ENCODE data around the gene PPP2R5D.

Gene PPP2R5D

DNA sequence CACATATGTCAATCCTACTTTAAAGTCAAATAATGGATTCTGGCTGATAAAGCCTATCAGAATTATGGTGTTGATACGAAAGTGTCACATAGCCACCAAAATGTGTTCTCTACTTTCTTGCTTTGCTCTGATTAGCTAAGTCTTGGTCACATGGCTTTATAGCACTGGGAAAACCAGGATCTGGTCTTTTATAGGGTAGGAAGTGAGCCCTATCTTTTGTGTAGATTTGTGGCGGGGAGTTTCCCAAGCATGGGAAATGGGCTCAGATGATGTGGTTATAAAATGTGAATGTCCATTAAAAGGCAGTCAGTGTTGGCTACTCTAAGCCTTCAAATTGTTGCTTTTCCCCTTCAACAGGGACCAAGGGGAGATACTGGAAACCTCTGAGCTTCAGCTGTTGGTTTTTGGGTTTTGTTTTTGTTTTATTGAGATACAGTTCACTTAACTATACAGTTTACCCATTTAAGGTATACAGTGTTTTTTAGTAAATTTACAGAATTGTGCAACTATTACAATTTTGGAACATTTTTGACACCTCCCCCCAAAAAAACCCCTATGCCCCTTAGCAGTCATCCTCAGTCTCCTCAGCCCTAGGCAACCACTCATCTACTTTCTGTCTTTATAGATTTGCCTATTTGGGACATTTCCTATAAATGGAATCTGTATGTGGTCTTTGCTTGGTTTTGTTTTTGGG lies 49.3 kb downstream of the PPP2R5D start:
- H3K4me3 ChIP-seq (ENCODE audit: low read depth, low read length) = no peak overlapping the region
- no peaks in the 10 kb centered on the region for H3K9me3 ChIP-seq (ENCODE audit: control insufficient read depth, low read length)
- no peaks in the 10 kb centered on the region for H3K4me1 ChIP-seq
- no peaks in the 10 kb centered on the region for H3K27me3 ChIP-seq (ENCODE audit: control insufficient read depth, insufficient read depth, low read length)
- no peak overlapping the region for H2AFZ ChIP-seq
- no peak overlapping the region for H3K27ac ChIP-seq
- no peak overlapping the region for H3K9ac ChIP-seq
- H3K36me3 ChIP-seq (ENCODE audit: control insufficient read depth, insufficient read depth, low read length) = no peaks in the 10 kb centered on the region
- TF ChIP-seq, protein P1, sequence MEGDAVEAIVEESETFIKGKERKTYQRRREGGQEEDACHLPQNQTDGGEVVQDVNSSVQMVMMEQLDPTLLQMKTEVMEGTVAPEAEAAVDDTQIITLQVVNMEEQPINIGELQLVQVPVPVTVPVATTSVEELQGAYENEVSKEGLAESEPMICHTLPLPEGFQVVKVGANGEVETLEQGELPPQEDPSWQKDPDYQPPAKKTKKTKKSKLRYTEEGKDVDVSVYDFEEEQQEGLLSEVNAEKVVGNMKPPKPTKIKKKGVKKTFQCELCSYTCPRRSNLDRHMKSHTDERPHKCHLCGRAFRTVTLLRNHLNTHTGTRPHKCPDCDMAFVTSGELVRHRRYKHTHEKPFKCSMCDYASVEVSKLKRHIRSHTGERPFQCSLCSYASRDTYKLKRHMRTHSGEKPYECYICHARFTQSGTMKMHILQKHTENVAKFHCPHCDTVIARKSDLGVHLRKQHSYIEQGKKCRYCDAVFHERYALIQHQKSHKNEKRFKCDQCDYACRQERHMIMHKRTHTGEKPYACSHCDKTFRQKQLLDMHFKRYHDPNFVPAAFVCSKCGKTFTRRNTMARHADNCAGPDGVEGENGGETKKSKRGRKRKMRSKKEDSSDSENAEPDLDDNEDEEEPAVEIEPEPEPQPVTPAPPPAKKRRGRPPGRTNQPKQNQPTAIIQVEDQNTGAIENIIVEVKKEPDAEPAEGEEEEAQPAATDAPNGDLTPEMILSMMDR (IDR thresholded peaks at IDR 0.05) = no peak
- no peak overlapping the region for H3K4me2 ChIP-seq (ENCODE audit: low read length)
- no peaks in the 10 kb centered on the region for H3K79me2 ChIP-seq

- Histone ChIP-seq H3K79me2 (no peaks in the 10 kb centered on the region), H3K27me3 (ENCODE audit: control insufficient read depth, insufficient read depth, low read length) (no peaks in the 10 kb centered on the region), H3K36me3 (ENCODE audit: control insufficient read depth, insufficient read depth, low read length) (no peaks in the 10 kb centered on the region), H3K4me2 (ENCODE audit: low read length) (no peak overlapping the region), H3K9ac (no peak overlapping the region), H3K27ac (no peak overlapping the region), H2AFZ (no peak overlapping the region), H3K4me1 (no peaks in the 10 kb centered on the region), H3K9me3 (ENCODE audit: control insufficient read depth, low read length) (no peaks in the 10 kb centered on the region), H3K4me3 (ENCODE audit: low read depth, low read length) (no peak overlapping the region)
- TF ChIP-seq, protein P1 (IDR thresholded peaks at IDR 0.05) = no peak
These were observed 49.8 kb downstream of the PPP2R5D start for GRCh38 chr6:43034190-43034525.

GRCh38 chr6:43035495-43036194 lies 51.3 kb downstream of the PPP2R5D start:
- no peaks in the 10 kb centered on the region for H3K9me3 ChIP-seq (ENCODE audit: control insufficient read depth, low read length)
- no peak overlapping the region for H3K4me2 ChIP-seq (ENCODE audit: low read length)
- H3K9ac ChIP-seq = no peak overlapping the region
- no peaks in the 10 kb centered on the region for H3K4me1 ChIP-seq
- no peaks in the 10 kb centered on the region for H3K27me3 ChIP-seq (ENCODE audit: control insufficient read depth, insufficient read depth, low read length)
- no peaks in the 10 kb centered on the region for H3K36me3 ChIP-seq (ENCODE audit: control insufficient read depth, insufficient read depth, low read length)
- no peak overlapping the region for H2AFZ ChIP-seq
- H3K27ac ChIP-seq = no peak overlapping the region
- TF ChIP-seq, protein P1 (IDR thresholded peaks at IDR 0.05) = no peak
- H3K79me2 ChIP-seq = no peaks in the 10 kb centered on the region
- no peak overlapping the region for H3K4me3 ChIP-seq (ENCODE audit: low read depth, low read length)

DNA sequence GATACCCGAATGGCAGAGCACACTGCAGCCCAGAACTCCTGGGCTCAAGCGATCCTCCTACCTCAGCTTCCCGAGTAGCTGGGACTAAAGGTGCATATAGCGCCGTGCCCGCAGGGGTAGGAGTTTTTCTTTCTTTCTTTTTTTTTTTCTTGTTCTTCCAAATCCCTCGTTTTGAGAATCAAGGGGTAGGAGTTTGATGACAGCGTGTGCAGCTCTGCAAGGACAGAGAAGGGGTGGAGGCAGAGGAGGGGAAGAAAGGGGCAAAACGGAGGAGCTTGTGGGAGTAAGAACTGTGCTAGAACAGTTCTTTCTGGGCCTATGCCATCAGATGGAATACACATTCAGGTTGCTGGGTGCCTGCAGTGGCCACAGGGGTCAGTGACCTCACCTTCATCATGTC lies 52.3 kb downstream of the PPP2R5D start:
- Histone ChIP-seq H3K27me3 (ENCODE audit: control insufficient read depth, insufficient read depth, low read length) (no peaks in the 10 kb centered on the region), H3K36me3 (ENCODE audit: control insufficient read depth, insufficient read depth, low read length) (no peaks in the 10 kb centered on the region), H3K4me1 (no peaks in the 10 kb centered on the region), H3K9me3 (ENCODE audit: control insufficient read depth, low read length) (no peaks in the 10 kb centered on the region), H2AFZ (no peak overlapping the region), H3K4me3 (ENCODE audit: low read depth, low read length) (no peak overlapping the region), H3K79me2 (no peaks in the 10 kb centered on the region), H3K4me2 (ENCODE audit: low read length) (no peak overlapping the region), H3K27ac (no peak overlapping the region), H3K9ac (no peak overlapping the region)
- TF ChIP-seq, protein P1 (IDR thresholded peaks at IDR 0.05) = no peak

GRCh38 chr6:43037197-43037596 lies 52.8 kb downstream of the PPP2R5D start:
- no peaks in the 10 kb centered on the region for H3K36me3 ChIP-seq (ENCODE audit: control insufficient read depth, insufficient read depth, low read length)
- H3K9me3 ChIP-seq (ENCODE audit: control insufficient read depth, low read length) = no peaks in the 10 kb centered on the region
- H3K9ac ChIP-seq = no peak overlapping the region
- no peak overlapping the region for H2AFZ ChIP-seq
- H3K4me2 ChIP-seq (ENCODE audit: low read length) = no peak overlapping the region
- TF ChIP-seq, protein P1 (IDR thresholded peaks at IDR 0.05) = no peak
- H3K27ac ChIP-seq = no peak overlapping the region
- no peaks in the 10 kb centered on the region for H3K4me1 ChIP-seq
- no peaks in the 10 kb centered on the region for H3K79me2 ChIP-seq
- H3K27me3 ChIP-seq (ENCODE audit: control insufficient read depth, insufficient read depth, low read length) = no peaks in the 10 kb centered on the region
- no peak overlapping the region for H3K4me3 ChIP-seq (ENCODE audit: low read depth, low read length)
